PC-3 (cell line): ENCODE data around the gene MPP2.

ENCODE experiments used
- CTCF ChIP-seq: fragments of 300-600 bp; sonication (generic); conservative IDR thresholded peaks from 2 replicates; pipeline ENCODE4 v1.5.1; 2017; ENCODE audit warnings: antibody characterized with exemption, low read depth, mild to moderate bottlenecking, low read length
- EZH2 ChIP-seq: fragments of 300-600 bp; sonication (generic); IDR thresholded peaks from one replicate; pipeline ENCODE4 v1.6.1; 2017; ENCODE audit warnings: antibody characterized with exemption, mild to moderate bottlenecking, low read length; ENCODE audit not compliant: unreplicated experiment
- EZH2phosphoT487 ChIP-seq: fragments of 300-600 bp; sonication (generic); IDR thresholded peaks from 2 replicates; pipeline ENCODE4 v1.6.1; 2018; ENCODE audit warnings: mild to moderate bottlenecking, antibody characterized with exemption, low read length, borderline replicate concordance

GRCh38 chr17:43841282-43841681, 66.1 kb downstream of the MPP2 start:
- TF ChIP-seq CTCF = no peak
- TF ChIP-seq EZH2phosphoT487 = no peak
- TF ChIP-seq EZH2 = no peak
